Duodenal mucosa (tissue), 2 donors: Measurements from ENCODE around the gene CRLF1.
A peak's percentile ranks its signal among the peaks of the same experiment; 100 is the strongest.

Experiments used
- H3K27ac ChIP-seq: one replicate; pipeline ENCODE4 v1.7.0; 2013; ENCODE audit warnings: low read depth, low read length
- H3K27me3 ChIP-seq, 2 donors: one replicate each; pipeline ENCODE4 v1.7.0; 2013; ENCODE audit warnings: low read length in 2 of 2, control low read depth in 1 of 2; ENCODE audit not compliant: insufficient read depth in 2 of 2, control insufficient read depth in 1 of 2
- H3K36me3 ChIP-seq, 2 donors: one replicate each; pipeline ENCODE4 v1.7.0; 2013; ENCODE audit warnings: low read length in 2 of 2, control low read depth in 1 of 2; ENCODE audit not compliant: insufficient read depth in 2 of 2, control insufficient read depth in 1 of 2
- H3K4me1 ChIP-seq, 2 donors: one replicate each; pipeline ENCODE4 v1.7.0; 2013; ENCODE audit warnings: low read length in 2 of 2, control low read depth in 1 of 2; ENCODE audit not compliant: insufficient read depth in 2 of 2, control insufficient read depth in 1 of 2
- H3K4me3 ChIP-seq, 2 donors: one replicate each; pipeline ENCODE4 v1.7.0; 2013; ENCODE audit warnings: low read length in 2 of 2, low read depth in 1 of 2
- H3K9ac ChIP-seq, 2 donors: one replicate each; pipeline ENCODE4 v1.7.0; 2013; ENCODE audit warnings: low read length in 2 of 2, low read depth in 1 of 2
- H3K9me3 ChIP-seq, 2 donors: one replicate each; pipeline ENCODE4 v1.7.0; 2013; ENCODE audit warnings: low read length in 2 of 2, control low read depth in 1 of 2; ENCODE audit not compliant: control insufficient read depth in 1 of 2

The CRLF1 gene

DNA sequence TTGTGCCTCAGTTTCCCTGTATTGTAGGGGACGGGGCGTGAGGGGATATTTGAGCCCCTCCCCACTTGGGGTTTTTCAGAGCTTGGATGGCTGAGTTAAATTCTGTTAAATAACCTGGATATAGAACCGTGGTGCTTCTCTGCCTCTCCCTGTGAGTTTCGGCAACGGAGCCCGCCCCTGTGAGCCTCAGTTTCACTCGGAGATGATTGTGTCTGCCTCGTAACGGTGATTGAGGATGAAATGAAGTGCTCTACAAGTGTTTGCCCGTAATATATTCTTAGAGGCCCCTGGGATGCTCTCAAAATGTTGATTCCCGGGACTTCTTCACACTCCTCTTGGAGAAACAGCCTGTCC lies 48.4 kb downstream of the CRLF1 start:
- H3K4me1 ChIP-seq = peaks cover 6 to 11% of the 10 kb centered on the region in 2 donors
- H3K27me3 ChIP-seq = no peaks in the 10 kb centered on the region
- H3K36me3 ChIP-seq = peaks cover 0 to 8% of the 10 kb centered on the region in 2 donors
- peak overlapping the region; percentile 80 for H3K27ac ChIP-seq
- H3K4me3 ChIP-seq = peak overlapping the region; percentile 90 to 98
- peak overlapping the region; percentile 90 to 94 for H3K9ac ChIP-seq
- H3K9me3 ChIP-seq = no peaks in the 10 kb centered on the region

DNA sequence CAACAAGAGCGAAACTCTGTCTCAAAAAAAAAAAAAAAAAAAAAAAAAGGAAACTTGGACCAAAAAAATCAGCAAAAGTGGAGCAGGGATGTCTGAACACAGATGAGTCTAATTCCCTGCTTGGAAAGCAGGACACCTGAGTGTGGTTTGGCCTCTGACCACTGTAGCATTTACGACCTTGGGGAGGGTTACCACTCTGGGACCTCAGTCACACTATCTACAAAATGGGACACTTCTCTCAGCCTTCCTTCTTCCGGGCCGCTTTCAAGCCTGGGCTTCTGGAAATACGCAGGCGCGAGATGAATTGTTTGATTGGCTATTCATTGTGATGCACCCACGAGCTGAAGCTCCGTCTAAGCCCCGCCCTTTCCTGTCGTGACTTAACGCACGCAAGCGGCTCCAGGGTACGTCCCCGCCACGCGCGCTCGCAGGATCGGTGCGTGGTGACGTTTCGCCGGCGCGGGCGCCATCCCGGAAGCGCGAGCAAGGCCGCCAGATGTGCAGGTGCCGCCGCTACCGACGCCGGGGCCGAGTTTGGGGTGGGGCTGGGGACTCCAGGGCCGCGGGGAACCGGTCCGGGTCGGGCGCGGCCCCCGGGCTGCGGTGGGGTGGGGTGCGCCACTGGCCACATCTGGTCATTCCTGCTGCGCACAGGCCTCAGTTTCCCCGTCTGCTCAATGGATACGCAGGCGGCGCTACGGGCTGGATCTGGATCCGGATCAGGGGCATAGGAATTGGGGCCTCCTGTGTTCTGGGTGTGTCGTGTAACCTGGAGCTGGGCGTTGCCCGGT lies 49.0 kb downstream of the CRLF1 start, which contains the start of gene KXD1:
Gene KXD1, plus strand, starts transcription at position 460 of the 791 bp plus-strand sequence. CDS start 4,187 bp downstream, outside the sequence.
- H3K9me3 ChIP-seq = no peaks in the 10 kb centered on the region
- peak within 1 kb of the TSS; percentile 80 for H3K27ac ChIP-seq
- H3K27me3 ChIP-seq = no peaks in the 10 kb centered on the region
- H3K36me3 ChIP-seq = peaks cover 0 to 2% of the 10 kb centered on the region in 2 donors
- peak within 1 kb of the TSS; percentile 90 to 94 for H3K9ac ChIP-seq
- H3K4me3 ChIP-seq = peak within 1 kb of the TSS; percentile 90 to 98
- H3K4me1 ChIP-seq = peaks cover 6 to 11% of the 10 kb centered on the region in 2 donors

DNA sequence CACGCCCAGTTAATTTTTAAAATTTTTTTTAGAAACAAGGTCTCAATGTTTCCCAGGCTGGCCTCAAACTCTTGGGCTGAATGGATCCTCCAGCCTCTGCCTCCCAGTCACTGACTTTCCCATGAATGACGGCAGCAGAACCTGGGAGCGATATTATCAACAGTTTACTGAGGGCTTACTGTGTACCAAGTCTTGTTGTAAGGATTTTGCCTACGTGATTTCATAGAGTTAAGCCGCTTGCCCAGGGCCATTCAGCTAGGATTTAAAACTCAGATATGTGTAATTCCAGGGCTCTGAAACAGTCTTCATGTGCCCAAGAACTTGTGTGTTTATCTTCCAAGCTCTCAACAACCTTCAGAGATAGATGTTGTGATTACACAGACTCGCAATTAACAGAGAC lies 55.0 kb downstream of the CRLF1 start:
- no peaks in the 10 kb centered on the region for H3K27me3 ChIP-seq
- H3K4me1 ChIP-seq = no peaks in the 10 kb centered on the region
- no peak overlapping the region for H3K27ac ChIP-seq

DNA sequence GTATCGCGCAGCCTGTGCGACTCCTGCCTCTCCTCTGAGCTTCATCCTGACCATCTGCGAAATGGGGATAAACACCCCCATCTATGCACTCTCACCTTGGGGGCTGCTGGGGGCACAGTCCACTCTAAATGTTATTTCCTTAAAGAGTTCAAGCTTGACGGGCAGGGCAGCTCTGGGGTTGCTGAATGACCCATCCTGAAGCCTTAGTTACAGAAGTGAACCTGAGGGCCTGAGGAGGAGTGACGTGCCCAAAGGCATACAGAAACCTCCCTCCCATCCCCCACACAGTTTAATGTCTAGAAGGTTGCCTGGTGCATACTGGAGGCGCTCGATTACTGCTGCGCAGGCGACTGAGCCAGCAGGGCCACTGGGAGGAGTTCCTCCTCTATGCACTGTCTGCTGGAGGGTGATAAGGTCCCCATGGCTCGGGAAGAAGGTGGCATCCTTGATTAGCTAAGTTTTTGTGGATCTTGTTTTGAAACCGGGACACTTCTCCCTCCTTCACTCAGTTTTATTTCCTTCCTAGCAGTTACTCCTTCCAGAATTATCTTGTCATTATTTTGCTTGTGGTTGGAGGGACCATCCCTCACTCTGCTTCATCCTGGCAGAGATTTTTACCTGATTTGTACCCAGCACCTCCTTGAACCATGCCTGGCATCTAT lies 62.7 kb downstream of the CRLF1 start:
- H3K27ac ChIP-seq = no peak overlapping the region
- H3K9me3 ChIP-seq = no peaks in the 10 kb centered on the region
- peak overlapping the region; percentile 60 to 80 for H3K9ac ChIP-seq
- H3K4me1 ChIP-seq = peaks cover 7 to 17% of the 10 kb centered on the region in 2 donors
- peak overlapping the region; percentile 60 to 76 for H3K4me3 ChIP-seq
- H3K27me3 ChIP-seq = no peaks in the 10 kb centered on the region
- H3K36me3 ChIP-seq = peaks cover 7 to 14% of the 10 kb centered on the region in 2 donors

More for the DNA sequence above, 55.0 kb downstream of the CRLF1 start:
- H3K4me3 ChIP-seq = no peak overlapping the region
- no peaks in the 10 kb centered on the region for H3K36me3 ChIP-seq
- H3K9me3 ChIP-seq = no peaks in the 10 kb centered on the region
- no peak overlapping the region for H3K9ac ChIP-seq
